AG10803 (cell line): Measurements from ENCODE around the gene ZBTB17.

Source experiments
- DNase-seq: peaks from one replicate; pipeline ENCODE4 v3.0.0; 2010; ENCODE audit warnings: low read depth
- H3K4me3 ChIP-seq: 2 replicates; pipeline ENCODE4 v1.5.1; 2011; ENCODE audit warnings: mild to moderate bottlenecking, low read length, control low read depth
- TF ChIP-seq, protein P1 (sequence below): conservative IDR thresholded peaks from 2 replicates; pipeline ENCODE4 v1.5.1; 2011; ENCODE audit warnings: mild to moderate bottlenecking, low read length, control low read depth, inconsistent platforms

ZBTB17 gene

DNA sequence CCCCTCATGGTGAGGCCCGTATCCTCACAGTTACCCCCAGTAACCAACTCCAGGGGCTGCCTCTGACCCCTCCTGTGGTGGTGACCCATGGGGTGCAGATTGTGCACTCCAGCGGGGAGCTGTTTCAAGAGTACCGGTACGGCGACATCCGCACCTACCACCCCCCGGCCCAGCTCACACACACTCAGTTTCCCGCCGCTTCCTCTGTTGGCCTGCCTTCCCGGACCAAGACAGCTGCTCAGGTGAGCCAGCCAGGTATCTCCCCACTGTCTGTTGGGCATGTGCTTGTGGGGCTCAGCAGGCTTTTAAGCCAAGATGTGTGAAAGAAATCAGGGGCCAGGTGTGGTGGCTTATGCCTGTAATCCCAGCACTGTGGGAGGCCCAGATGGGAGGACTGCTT is 39.9 kb downstream of the ZBTB17 start:
- TF ChIP-seq, protein P1, sequence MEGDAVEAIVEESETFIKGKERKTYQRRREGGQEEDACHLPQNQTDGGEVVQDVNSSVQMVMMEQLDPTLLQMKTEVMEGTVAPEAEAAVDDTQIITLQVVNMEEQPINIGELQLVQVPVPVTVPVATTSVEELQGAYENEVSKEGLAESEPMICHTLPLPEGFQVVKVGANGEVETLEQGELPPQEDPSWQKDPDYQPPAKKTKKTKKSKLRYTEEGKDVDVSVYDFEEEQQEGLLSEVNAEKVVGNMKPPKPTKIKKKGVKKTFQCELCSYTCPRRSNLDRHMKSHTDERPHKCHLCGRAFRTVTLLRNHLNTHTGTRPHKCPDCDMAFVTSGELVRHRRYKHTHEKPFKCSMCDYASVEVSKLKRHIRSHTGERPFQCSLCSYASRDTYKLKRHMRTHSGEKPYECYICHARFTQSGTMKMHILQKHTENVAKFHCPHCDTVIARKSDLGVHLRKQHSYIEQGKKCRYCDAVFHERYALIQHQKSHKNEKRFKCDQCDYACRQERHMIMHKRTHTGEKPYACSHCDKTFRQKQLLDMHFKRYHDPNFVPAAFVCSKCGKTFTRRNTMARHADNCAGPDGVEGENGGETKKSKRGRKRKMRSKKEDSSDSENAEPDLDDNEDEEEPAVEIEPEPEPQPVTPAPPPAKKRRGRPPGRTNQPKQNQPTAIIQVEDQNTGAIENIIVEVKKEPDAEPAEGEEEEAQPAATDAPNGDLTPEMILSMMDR, result no peak
- no peak overlapping the region for H3K4me3 ChIP-seq
- DNase-seq, result no peak

DNA sequence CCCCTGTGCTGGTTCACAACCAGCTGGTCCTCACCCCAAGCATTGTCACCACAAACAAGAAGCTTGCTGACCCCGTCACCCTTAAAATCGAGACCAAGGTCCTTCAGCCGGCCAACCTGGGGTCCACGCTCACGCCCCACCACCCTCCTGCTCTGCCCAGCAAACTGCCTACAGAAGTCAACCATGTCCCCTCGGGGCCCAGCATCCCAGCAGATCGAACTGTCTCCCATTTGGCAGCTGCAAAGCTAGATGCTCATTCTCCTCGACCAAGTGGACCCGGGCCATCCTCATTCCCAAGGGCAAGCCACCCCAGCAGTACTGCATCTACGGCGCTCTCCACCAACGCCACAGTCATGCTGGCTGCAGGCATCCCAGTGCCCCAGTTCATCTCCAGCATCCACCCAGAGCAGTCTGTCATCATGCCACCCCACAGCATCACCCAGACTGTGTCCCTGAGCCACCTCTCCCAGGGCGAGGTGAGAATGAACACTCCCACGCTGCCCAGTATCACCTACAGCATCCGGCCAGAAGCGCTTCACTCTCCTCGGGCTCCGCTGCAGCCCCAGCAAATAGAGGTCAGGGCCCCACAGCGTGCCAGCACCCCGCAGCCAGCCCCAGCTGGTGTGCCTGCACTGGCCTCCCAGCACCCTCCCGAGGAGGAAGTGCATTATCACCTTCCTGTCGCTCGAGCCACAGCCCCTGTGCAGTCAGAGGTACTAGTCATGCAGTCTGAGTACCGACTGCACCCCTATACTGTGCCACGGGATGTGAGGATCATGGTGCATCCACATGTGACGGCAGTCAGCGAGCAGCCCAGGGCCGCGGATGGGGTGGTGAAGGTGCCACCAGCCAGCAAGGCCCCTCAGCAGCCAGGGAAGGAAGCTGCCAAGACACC is 40.6 kb downstream of the ZBTB17 start:
- H3K4me3 ChIP-seq, result no peak overlapping the region
- no peak for DNase-seq
- TF ChIP-seq, protein P1, result no peak

DNA sequence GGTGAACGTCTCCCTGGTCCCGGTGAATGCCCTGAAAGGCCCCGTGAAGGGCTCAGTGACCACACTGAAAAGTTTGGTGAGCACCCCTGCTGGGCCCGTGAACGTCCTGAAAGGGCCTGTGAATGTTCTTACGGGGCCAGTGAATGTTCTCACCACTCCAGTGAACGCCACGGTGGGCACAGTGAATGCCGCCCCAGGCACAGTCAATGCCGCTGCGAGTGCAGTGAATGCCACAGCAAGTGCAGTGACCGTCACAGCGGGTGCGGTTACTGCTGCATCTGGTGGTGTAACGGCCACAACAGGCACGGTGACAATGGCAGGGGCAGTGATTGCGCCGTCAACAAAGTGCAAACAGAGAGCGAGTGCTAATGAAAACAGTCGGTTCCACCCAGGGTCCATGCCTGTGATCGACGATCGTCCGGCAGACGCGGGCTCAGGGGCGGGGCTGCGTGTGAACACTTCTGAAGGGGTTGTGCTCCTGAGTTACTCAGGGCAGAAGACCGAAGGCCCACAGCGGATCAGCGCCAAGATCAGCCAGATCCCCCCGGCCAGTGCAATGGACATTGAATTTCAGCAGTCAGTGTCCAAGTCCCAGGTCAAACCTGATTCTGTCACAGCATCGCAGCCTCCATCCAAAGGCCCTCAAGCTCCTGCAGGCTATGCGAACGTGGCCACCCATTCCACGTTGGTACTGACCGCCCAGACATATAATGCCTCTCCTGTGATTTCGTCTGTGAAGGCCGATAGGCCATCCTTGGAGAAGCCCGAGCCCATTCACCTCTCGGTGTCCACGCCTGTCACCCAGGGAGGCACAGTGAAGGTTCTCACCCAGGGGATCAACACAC is 41.5 kb downstream of the ZBTB17 start:
- no peak overlapping the region for H3K4me3 ChIP-seq
- TF ChIP-seq, protein P1, result no peak
- DNase-seq, result no peak

DNA sequence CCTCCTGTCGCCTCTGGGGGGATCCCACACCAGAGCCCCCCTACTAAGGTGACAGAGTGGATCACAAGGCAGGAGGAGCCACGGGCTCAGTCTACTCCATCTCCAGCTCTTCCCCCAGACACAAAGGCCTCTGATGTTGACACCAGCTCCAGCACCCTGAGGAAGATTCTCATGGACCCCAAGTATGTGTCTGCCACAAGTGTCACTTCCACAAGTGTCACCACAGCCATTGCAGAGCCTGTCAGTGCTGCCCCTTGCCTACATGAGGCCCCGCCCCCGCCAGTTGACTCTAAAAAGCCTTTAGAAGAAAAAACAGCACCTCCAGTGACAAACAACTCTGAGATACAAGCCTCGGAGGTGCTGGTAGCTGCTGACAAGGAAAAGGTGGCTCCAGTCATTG is 42.2 kb downstream of the ZBTB17 start:
- no peak for DNase-seq
- H3K4me3 ChIP-seq, result no peak overlapping the region
- TF ChIP-seq, protein P1, result no peak

GRCh38 chr1:15932612-15933011 is 43.3 kb downstream of the ZBTB17 start:
- no peak overlapping the region for H3K4me3 ChIP-seq
- no peak for DNase-seq
- TF ChIP-seq, protein P1, result no peak

- no peak overlapping the region for H3K4me3 ChIP-seq
- no peak for DNase-seq
- TF ChIP-seq, protein P1, result no peak
Observed at GRCh38 chr1:15931884-15932283, 44.0 kb downstream of the ZBTB17 start.
